Left cardiac atrium (tissue), 4 donors: ENCODE measurements around the gene SLC4A11. TPM values are rescaled to one million over a fixed set of nuclear protein-coding genes. Genes with fewer than 3 reads are reported as not detected.

Source experiments
- ATAC-seq, 2 donors: fragments of 200-7000 bp; cut with Tn5 transposase; one replicate each; pipeline ENCODE4 v1.9.1; 2020; ENCODE audit warnings: mild to moderate bottlenecking in 2 of 2, moderate library complexity in 2 of 2
- DNase-seq: peaks from one replicate; pipeline ENCODE4 v3.0.0-alpha.2; 2020
- intact Hi-C, 2 donors: fragments of 100-400 bp; cut with DNase I; formaldehyde crosslinking; loops; one replicate each; pipeline versions ENCODE4 v1.14.1 to v1.15.1; 2022 to 2023
- total RNA-seq, 2 donors: library from RNA; stranded (reverse); fragmentation: NEBNext Ultra II Directional; extraction: Animal tissue kit (Norgen Biotek cat#: 25700); gene quantifications; one replicate each; pipeline ENCODE4 v1.2.1, GENCODE V29; 2021
- donor health status: DM: no; HTN: yes; CAD: no.
- donor health status: DM: no; HTN: yes; CAD: no; lungs with severe emphysema.
- donor health status: DM: yes; HTN: yes; CAD: no.
- donor health status: Dilated cardiomyopathy.

The SLC4A11 gene
- total RNA-seq, 2 donors from 2014 or later, result 0.52 to 0.68 TPM

DNA sequence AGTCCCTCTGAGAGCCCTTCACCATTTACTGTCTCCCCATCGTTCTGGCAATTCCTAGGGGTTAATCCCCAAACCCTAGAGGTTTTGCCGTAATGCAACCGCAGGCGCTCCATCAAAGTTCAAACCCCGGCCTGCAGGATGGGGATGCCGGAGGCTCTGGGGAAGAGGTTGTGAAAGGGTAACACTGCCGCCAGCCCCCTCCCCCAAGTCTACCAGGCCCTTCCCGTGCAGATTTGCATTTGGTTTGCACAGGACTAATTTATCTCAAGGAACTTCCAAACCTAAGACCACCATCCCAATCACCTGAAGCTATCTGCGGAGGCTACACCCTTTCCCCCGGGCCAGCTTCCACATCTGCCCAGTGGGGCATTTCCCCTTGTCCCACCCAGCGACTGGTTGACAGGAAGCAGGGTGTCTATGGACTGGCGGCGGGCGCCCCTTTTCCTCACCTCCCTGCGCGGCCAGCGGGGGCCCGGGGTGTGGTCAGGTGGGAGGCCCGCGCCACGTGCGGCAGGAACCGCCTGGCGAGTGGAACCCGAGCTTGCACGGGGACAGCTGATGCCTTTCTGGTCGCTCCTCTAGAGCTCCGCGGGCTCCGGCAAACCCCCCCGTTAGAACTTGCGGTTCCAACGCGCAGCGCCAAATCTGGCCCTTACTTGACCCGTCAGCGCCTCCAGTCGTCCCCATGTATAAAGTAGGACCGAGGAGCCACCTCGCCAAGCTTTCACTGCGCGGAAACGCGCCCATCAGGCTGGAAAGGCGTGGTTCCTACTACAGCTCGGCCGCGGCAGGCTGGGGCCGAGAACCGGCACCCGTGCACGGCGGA, 9.4 kb upstream of the SLC4A11 start:
- peak; percentile 55 for DNase-seq
- intact Hi-C loops, result no loop called here
- peak; percentile 51 to 70 for ATAC-seq

GRCh38 chr20:3247638-3248037, 8.6 kb upstream of the SLC4A11 start:
- intact Hi-C loops, result no loop called here
- no peak for DNase-seq
- peak; percentile 17 to 58 for ATAC-seq

GRCh38 chr20:3246682-3247081, 7.7 kb upstream of the SLC4A11 start:
- intact Hi-C loops, result no loop called here
- ATAC-seq (no peak), DNase-seq (no peak)

DNA sequence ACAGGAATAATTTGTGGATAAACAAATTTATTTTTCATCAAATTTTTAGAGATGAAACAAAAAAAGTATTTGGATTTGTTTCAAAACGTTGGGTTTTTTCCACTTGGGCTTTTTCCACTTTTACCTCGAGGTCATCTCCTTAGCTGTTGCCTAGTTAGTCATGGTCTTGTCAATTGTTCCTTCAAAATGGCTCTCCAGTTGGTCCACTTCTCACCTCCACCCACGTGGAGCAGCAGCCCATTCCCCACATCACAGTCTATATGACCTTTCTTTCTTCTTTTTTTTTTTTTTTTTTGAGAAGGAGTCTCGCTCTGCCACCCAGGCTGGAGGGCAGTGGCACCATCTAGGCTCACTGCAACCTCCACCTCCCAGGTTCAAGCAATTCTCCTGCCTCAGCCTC, 6.7 kb upstream of the SLC4A11 start:
- DNase-seq (no peak), ATAC-seq (no peak)
- intact Hi-C loops, result no loop called here

DNA sequence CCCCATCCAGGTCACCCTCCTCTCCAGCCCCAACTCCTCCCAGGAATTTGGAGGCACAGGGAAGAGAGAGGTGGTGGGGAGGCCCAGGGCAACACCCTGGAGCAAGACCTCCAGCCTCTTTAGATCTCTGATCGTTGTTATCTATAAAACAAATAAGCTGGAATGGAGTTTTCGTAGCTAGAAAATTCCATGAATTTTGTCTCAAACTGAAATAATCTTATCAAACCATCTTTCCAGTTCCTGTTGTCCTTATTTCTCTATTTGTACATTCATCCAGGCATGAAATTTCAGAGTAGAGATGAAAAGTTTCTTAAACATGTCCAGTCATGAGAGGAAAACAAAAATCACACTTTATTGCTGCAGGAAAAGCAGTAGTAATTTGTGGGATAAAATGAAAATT, 6.2 kb upstream of the SLC4A11 start:
- intact Hi-C loops, result no loop called here
- ATAC-seq (no peak), DNase-seq (no peak)

GRCh38 chr20:3244613-3245012, 5.6 kb upstream of the SLC4A11 start:
- no peak for ATAC-seq
- intact Hi-C loops, result no loop called here
- DNase-seq, result no peak

GRCh38 chr20:3243718-3244358, 4.8 kb upstream of the SLC4A11 start:
- no peak for ATAC-seq
- intact Hi-C loops, result no loop called here
- no peak for DNase-seq

DNA sequence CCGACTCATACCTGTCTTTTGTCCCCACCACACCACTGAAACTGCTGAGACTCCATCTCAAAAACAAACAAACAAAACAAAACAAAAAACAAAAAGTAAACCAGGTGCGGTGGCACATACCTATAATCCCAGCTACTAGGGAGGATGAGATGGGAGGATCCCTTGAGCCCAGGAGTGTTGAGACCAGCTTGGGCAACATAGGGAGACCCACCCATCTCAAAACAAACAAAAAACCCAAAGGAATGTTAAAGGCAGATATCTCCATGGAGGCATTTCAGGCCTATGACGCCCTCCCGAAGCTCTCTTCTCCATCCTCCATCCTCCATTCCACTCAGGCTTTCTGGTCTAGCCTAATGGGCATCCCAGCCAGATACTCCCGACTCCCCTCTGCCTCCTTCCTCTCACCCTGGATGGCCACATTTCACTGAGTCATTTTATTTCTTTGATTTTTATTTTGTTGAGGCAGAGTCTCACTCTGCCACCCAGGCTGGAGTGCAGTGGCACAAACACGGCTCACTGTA, 3.2 kb upstream of the SLC4A11 start:
- ATAC-seq (no peak), DNase-seq (no peak)
- intact Hi-C loops, result no loop called here

DNA sequence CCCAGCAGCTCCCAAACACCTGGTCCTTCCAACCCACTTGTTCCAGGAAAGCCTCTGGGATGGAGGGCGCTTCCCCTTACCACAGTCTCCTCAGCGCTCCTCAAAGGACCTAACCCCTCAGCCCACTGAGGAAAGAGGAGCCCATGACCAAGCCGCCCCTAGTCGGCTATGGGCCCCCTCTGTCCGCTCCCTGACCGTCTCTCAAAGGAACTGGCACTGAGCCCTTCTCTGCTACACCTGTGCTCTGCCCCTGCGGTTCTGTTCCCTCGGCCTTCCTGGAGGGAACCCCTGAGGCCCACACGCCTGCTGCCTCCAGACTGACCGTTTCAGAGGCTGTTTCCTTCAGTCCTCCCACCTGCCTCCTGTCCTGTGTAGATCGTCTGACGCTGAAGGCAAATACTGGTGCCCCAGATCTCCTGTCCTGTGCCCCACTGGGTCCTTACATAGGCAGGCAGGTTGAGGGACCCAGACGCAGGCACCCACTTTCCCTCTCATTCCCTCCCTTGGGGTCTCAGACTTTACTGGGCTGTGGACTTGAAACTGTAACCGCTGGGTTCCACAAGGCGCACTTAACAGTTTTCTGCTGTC, 1.9 kb upstream of the SLC4A11 start:
- DNase-seq (no peak), ATAC-seq (no peak)
- intact Hi-C loops, result no loop called here

DNA sequence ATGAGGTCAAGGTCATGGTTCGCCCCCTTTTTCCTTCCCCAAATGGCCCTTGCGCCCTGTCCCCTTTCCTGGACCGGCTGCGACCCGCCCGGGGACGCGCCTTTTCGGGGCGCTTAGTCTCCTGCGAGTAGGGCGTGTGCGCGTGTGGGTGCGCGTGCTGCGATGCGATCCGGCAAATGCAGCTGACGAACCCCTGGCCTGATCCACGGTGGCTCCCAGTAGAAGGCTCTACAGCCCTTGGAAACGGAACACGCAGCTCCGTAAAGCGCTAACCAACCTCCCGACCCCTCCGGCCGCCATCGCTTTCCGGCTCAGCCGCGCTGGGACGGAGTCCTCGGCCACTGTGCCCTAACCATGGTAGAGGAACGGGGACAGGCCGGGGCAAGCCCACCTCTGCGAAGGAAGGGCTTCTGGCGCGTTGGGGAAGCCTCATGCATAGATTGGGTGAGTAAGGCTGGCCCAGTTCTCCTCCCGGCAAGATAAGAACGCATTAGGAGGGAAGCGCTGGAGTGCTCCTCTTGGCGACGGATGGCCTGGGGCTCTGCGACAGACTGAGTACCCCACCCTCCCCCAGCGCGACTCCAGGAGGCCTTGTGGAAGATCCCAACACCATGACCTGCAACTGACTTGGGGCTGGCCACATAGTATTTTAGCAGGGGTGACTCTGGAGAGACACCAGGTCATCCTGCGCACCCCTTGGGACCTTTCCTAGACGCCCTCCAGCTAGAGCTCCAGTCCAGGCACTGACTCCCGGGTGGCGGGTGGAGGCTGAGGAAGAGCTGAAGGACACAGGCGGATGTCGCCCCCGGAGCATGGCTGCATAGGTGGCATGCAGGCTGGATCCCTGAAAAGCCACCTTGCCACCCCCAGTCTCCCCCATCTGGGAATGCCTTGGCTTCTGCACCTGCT, 1.1 kb upstream of the SLC4A11 start:
- ATAC-seq (peak; percentile 3 to 26), DNase-seq (no peak)
- intact Hi-C loops, result no loop called here

DNA sequence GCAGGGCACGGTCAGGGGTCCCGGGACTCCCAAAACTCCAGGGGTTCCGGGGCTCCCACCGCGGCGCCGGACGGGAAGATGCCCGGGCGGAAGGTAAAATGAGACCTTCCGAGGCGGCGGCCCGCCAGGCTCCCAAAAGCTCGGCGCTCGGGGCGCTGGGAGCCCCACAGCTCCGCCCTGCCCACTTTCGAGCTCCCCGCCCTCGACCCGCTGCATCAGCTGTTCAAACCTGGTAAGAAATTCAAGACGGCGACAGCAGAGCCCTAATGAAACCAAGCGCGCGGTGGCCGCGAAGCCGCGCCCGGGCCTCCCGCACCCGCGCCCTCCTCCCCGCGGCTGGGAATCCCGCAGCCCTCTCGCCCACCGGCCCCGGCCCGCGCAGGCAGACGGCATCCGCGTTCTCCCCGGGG, 369 bp downstream of the SLC4A11 start:
- ATAC-seq, result peak; percentile 6 to 32
- intact Hi-C loops, result no loop called here
- DNase-seq, result no peak

GRCh38 chr20:3237958-3238615, 903 bp downstream of the SLC4A11 start:
- ATAC-seq (no peak), DNase-seq (no peak)
- intact Hi-C loops, result no loop called here

DNA sequence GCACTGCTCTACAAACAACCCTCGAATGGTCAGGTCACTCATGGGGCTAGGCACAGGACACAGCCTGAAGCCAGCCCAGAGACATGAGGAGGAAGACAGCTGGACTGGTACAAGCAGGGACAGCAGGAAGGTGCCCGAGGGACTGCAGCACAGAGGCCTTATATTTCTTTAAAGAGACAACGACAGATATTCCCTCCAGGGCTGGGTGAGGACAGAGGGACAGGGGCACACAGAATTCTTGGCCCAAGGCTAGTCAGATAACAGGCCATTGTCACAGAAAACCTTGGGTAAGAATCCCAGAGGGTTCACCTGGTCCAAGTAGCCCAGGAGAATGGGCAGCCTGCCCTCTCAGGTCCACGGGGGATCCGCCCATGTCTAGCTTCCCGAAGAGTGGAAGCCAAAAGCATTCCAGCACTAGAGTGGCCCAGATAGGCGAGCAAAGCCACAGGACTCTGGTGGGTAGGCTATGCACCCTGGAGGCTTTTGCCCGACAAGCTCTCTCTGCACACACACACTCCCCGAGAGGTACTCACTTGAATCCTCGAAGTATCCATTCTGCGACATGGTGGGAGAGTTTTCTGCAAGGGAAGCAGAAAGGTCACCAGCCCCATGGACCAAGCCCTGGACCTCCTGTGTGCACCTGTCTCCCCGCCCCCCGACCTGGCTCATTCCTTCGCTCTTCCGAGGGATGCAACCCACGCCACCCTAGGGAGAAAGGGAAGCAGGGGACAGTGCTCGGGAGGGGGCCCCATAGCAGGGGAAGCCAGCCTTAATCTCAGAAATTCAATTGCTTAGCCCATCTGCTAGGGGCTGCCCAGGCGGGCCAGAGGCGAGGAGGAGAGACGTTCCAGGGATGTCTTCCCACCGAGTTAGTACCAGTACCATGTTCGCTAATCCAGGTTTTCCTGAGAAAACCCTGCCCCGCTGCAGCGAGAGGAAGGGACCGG, 1.7 kb downstream of the SLC4A11 start:
- no peak for ATAC-seq
- no peak for DNase-seq
- intact Hi-C loops, result no loop called here

DNA sequence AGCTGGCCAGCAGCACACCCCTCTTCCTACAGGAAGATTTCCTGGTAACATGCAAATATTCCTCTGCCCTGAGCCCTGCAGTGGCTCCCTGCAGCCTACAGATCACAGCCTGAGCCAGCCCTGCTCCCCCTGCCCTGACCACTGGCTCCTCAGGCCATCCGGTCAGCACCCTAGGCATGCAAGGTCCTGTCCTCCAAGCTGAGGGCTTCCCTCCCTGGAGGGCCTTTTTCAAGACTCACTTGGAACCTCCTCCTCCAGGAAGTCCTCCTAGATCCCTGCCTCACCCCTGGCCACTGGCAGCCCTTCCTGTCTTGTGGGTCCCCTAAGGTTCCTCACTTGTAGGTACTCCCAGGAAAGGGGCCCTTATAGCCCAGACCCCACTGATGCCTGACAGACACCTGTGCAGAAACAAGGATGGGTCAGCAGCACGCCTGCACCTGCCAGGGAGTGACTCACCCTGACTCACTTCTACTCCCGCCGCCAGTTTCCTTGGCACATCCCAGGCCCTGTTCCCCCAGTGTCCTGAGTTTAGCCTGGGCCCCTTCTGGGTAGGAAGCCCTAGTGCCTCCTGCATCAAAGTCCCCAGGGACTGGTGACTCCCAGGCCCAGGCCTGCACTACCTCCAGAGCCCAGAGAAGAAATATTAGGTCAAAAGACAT, 3.2 kb downstream of the SLC4A11 start:
- ATAC-seq, result no peak
- intact Hi-C loops, result no loop called here
- DNase-seq, result no peak

DNA sequence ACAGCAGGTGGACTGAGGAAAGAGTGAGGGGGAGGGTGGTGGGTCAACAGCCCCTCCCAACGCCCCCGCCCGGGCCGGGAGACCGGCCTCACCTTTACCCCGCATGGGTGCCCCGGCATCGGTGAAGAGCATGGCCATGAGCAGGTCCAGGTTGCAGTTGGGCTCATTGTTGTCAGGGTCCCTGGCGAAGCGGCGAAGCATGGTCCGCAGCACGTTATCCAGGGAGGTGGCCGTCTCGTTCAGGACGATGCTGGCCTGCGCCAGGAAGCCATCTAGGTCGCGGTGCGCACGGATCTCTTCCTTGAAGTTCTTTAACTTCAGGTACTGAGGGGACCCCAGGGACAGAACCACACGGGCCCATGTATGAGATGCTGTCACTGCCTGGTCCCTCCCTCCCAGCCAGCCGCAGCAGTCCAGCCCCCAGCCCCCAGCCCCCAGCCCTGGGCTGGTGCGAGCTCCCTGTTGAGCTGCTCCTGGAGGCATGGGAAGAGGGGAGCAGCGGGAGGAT, 4.9 kb downstream of the SLC4A11 start:
- intact Hi-C loops, result no loop called here
- ATAC-seq, result no peak

DNA sequence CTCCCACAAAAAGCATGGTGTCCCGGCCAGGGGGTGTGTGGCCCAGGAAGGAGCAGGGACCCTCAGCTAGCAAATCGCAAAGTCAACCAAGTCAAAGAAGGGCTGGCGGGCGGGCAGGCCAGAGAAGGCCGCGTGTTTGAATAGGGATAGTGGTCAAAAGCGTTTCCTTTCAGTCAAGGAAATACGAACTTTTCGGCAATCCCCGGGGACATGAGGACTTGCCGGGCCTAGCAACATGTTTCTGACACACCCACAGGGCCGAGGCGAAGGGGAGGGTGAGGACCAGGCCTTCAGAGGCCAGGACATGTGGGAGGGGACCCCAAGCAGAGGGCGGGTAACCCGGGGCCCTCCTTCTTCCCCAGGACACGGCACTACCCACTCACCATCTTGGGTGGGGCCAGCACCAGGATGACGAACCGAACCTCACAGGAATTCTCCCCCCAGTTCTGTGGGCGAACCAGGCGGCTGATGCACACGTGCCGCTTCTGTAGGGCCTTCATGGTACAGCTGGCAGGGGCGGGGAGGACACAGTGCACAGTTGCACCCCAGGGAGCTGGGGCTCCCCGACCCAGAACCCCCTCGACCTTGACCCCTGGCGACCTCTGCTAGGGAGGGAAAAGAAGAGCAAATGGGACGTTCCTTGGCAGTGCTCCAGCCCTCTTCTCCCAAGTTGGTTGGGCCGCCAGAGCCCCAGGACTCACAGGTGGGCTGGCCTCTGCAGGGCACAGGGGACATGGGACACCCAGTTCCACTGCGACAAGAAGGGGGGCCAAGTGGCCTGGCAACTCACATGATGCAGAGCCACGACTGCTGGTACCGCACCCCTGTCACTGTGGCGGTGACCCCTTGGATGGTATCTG, 5.6 kb downstream of the SLC4A11 start:
- intact Hi-C loops, result no loop called here
- ATAC-seq (no peak), DNase-seq (no peak)

More for the DNA sequence above, 4.9 kb downstream of the SLC4A11 start:
- DNase-seq, result no peak
